ENCODE data around the gene CDC42BPB.

The CDC42BPB gene

GRCh38 chr14:103096387-103096786 lies 39.0 kb upstream of the CDC42BPB start:
- FAIRE-seq (no peak), DNase-seq (ENCODE audit: extremely low spot score, insufficient read length, low read depth) (no peak)

GRCh38 chr14:103095210-103095778 lies 37.9 kb upstream of the CDC42BPB start:
- FAIRE-seq (no peak), DNase-seq (ENCODE audit: extremely low spot score, insufficient read length, low read depth) (no peak)

DNA sequence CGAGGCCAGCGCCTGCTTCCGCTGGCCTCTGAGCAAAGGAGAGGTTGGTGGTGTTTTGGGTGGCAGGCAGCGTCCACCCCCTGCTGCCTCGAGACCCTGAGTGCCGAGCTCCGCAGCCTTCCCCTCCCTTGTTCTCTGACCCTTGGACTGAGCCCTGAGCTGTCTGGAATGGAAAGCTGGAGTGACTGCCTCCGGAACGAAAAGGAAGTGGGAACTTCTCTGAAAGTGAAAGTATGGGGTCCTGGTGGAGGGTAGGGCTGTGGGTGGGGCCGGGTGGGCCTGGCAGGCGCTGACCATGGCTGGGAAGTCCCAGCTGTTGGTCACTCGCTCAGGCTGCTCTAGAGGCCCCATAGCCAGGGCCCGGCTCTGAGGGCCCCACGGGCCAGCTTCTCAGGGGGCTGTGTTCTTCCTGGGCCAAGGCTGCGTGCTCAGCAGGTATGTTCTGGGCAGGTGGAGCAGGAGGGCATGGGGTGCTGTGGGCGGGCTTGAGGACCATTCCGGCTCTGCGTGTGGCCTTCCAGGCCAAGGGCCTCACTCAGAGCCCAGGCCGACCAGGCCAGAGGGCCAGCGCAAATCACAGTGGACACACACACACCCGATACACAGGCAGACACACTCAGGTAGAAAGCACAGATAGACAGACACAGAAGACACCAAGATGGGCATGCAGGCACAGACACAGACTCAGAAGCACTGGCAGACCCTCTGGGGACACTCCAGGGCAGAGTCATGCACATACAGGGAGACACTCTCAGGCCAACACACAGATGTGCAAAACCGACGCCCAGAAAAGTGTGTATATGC lies 37.3 kb upstream of the CDC42BPB start, which contains the start of gene EXOC3L4:
TSS of gene EXOC3L4 (plus strand) at position 320 of the 804 bp plus-strand sequence. CDS start 5,495 bp downstream, outside the sequence.
- no peak for FAIRE-seq
- DNase-seq (ENCODE audit: extremely low spot score, insufficient read length, low read depth), result no peak

DNA sequence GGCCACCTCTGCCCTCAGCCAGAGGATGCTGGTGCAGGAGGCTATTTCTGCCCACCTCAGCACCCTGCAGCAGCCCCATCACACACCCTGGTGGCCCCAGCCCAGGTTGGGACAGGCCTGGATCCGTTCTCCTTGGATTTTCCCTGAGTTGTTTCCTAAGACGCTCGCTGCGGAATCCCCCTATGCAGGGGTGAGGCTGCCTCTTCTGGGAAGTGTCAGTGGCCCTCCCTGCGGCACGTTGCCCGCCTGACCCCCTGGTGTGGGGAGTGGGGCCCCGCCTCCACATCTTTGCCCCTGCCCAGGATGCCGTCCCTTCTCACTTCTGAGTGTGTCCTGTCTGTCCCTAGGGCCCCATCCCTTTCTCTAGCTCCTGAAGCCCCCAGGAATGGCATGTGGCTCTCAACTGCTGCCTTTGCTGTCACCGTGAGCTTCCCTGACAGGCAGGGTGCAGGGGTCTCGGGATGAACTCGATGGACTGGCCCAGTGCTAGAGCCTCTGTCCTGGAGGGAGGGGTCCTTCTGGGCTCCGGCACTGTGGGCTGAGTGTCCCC lies 36.6 kb upstream of the CDC42BPB start:
- no peak for DNase-seq (ENCODE audit: extremely low spot score, insufficient read length, low read depth)
- FAIRE-seq, result no peak

GRCh38 chr14:103091883-103092222 lies 34.5 kb upstream of the CDC42BPB start:
- no peak for DNase-seq (ENCODE audit: extremely low spot score, insufficient read length, low read depth)
- FAIRE-seq, result no peak

- FAIRE-seq, result peak; percentile 24
- peak; percentile 84 for DNase-seq (ENCODE audit: extremely low spot score, insufficient read length, low read depth)
These were observed 33.9 kb upstream of the CDC42BPB start for GRCh38 chr14:103091041-103091882.

DNA sequence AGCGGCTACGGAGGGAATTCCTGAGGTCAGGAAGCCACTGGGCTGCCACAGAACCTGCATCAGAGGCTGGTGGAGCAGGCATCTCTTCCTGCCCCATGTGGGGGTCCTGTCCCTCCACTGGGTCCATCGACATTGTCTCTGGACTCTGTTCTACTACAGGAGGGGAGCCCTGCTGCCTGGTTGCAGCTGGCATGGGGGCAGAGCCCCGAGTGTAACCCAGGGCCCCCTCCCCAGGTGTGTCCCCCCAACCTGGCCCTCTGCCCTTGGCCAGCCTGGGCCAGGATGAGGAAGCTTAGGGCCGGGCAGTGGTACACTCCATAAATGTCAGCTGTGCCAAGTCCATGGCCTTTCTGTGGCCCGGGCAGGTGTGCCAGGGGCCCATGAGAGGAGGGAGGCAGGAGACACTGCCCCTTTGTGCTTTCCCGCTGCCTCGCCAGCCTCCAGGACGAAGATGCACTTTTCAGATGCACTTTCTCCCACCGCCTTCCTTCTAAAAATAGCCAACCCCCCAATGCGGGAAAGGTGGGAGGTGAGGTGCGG lies 33.2 kb upstream of the CDC42BPB start:
- DNase-seq (ENCODE audit: extremely low spot score, insufficient read length, low read depth) (no peak), FAIRE-seq (no peak)

DNA sequence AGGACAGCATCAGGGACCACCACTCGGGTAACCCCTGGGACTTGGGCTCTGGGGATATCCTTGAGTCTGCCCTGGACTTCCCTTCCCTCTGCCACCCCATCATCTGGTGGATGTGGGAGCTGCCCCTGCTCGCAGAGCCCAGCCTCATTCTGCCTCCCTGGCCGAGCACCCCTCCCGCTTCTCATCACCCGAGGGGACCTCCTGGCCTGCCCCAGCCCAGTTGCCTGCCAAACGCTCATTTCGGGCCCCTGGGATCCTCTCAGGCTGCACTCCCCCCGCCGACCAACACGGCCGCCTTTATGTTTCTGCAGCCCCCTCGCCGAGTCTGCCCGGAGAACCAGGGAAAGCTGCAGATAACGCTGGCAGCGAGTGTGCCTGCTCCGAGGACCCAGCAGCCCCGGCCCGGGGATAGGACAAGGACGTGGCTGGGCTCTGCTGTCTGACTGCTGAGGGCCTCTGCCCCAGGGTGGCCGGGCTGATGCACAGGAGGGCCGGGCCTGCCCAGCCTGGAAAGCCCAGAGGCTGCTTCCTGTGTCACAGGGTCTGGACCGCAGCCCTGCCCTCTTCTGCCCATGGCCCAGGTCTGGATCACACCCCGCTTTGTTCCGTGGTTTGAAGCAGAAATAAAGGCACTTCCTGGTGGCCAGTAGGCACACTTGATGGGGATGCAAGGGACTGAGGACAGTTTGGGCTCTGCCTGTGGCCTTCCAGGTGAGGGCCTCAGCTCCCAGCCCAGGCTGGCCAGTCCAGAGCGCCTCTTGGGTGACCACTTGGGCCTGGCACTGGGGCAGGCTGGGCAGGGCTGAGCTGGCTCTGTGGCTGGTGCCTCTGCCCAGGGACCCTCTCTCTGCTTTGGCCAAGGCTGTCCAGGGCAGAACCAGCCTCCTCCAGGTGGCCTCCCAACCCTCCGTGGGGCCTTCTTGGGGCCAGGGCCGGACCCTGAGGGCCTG lies 32.3 kb upstream of the CDC42BPB start:
- FAIRE-seq (no peak), DNase-seq (ENCODE audit: extremely low spot score, insufficient read length, low read depth) (no peak)

- FAIRE-seq, result no peak
These were observed 31.6 kb upstream of the CDC42BPB start for GRCh38 chr14:103088921-103089320.

DNA sequence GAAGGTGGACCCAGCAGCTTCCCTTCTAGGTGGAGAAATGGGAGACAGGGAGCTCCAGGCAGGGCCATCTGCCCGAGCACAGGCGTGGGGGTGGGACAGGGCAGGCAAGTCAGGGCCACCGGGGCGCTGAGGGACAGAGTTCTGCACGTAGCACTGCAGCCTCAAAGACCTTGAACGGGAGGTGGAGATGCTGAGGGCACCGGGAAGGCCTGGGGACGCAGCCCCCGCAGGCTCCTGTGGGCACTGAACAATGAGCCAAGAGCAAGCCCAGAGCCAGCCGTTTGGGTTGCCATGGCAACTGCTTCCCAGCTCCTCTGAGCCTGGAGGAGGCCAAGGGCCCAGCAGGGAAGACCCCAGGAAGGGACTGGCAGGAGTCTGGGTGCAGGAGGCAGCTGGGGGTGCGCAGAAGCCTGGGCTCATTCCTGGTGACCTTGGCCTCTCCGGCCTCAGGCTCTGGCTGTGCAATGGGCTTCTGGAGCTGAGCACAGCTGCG lies 30.0 kb upstream of the CDC42BPB start:
- DNase-seq (ENCODE audit: extremely low spot score, insufficient read length, low read depth), result no peak
- no peak for FAIRE-seq

More at GRCh38 chr14:103088921-103089320, 31.6 kb upstream of the CDC42BPB start:
- no peak for DNase-seq (ENCODE audit: extremely low spot score, insufficient read length, low read depth)

DNA sequence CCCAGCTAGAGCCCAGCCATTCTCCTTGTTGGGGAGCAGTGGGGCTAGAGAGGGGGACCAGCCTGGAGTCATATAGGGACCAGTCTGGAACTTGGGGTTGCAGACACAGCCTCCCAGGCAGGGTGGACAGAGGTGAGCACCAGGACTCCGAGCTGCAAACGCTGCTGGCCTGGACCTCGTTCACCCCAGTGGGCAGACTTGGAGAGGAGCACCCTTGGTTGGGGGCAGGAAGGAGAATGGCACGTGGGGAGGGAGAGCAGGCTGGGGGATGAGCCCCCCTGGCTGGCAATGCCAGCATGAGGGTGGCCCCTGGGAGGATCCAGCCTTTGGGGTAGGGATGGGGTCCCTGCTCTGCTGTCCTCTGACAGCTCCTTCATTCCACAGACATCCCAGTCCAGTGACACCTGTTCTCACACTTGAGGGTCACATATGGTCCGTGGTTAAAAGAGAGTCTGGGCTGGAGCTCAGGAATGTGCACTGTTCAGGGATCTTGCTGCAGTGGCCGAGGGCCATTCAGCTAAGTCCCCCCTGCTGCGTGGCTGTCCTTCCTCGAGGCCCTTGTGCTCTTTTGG lies 29.5 kb upstream of the CDC42BPB start:
- FAIRE-seq (no peak), DNase-seq (ENCODE audit: extremely low spot score, insufficient read length, low read depth) (no peak)

- FAIRE-seq (no peak), DNase-seq (ENCODE audit: extremely low spot score, insufficient read length, low read depth) (no peak)
These were observed 28.1 kb upstream of the CDC42BPB start for GRCh38 chr14:103085106-103086091.

- FAIRE-seq, result no peak
- DNase-seq (ENCODE audit: extremely low spot score, insufficient read length, low read depth), result no peak
These were observed 26.9 kb upstream of the CDC42BPB start, which contains the start of gene LBHD2 for GRCh38 chr14:103084021-103084919. LBHD2 (plus strand) TSS chr14:103084210; CDS start chr14:103086013, 1,803 bp downstream.

DNA sequence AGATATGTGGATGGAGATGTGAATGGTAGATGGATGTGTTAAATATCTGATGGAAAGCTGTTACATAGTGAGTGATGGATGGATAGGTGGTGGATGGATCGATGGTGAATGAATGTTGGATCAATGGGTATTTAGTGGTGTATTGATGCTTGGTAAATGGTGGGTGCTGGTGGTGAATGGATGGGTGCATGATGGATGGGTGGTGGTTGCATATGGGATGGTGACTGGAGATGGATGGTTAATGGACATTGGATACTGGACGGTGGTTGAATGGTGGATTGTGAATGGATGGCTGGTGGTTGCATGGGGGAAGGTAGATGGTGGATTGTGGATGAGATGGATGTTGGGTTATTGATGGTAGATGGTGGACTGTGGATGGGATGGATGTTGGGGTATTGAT lies 24.6 kb upstream of the CDC42BPB start:
- DNase-seq (ENCODE audit: extremely low spot score, insufficient read length, low read depth), result no peak
- FAIRE-seq, result no peak

DNA sequence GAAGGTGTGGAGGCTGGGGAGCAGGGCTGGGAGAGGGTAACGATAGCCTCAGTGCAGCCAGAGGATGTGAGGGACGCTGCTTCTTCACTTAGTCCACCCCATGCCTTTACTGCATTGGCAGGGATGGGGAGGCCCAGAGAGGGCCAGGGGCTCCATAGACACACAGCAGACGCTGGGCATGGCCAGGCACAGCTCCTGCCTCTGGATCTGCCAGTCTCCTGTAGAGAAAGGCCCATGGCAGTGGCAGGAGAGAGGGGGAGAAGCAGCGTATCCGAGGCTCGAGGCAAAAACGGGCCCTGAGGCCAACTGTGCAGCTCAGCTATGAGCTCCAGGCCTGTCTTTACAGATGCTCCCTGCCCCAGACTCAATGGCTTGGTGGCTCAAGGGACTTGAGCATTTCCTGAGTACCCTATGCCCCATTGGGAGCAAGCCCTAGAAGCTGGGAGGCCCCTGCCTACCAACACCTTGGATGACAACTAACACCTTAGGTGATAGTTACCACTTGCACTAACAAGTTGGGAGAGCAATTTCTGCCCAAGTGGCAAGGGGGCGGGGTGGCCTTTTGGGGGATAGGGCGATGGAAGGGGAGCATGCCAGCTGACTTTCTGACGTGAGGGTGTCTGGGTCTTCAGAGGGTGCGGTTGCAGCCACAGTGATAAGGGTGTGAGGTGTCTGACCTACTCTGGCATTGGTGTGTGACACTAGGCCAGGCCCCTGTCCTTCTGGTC lies 21.7 kb upstream of the CDC42BPB start:
- no peak for FAIRE-seq
- no peak for DNase-seq (ENCODE audit: extremely low spot score, insufficient read length, low read depth)

GRCh38 chr14:103078420-103078749 lies 21.0 kb upstream of the CDC42BPB start:
- peak; percentile 92 for FAIRE-seq
- peak; percentile 67 for DNase-seq (ENCODE audit: extremely low spot score, insufficient read length, low read depth)

Measured in GM18507 (cell line).